GM21423 (cell line): ENCODE measurements around the gene INO80.
A peak's percentile ranks its signal among the peaks of the same experiment; 100 is the strongest.
"Not testable (repeated sequence)": the region's sequence is repeated elsewhere in the genome, so short reads cannot be mapped to it uniquely, and the experiment has no call there.

Source experiments
- ATAC-seq: cut with Tn5 transposase; IDR thresholded peaks from one replicate; pipeline ENCODE4 v1.9.1; 2021; ENCODE audit warnings: mild to moderate bottlenecking, moderate library complexity; ENCODE audit not compliant: unreplicated experiment

Gene INO80

DNA sequence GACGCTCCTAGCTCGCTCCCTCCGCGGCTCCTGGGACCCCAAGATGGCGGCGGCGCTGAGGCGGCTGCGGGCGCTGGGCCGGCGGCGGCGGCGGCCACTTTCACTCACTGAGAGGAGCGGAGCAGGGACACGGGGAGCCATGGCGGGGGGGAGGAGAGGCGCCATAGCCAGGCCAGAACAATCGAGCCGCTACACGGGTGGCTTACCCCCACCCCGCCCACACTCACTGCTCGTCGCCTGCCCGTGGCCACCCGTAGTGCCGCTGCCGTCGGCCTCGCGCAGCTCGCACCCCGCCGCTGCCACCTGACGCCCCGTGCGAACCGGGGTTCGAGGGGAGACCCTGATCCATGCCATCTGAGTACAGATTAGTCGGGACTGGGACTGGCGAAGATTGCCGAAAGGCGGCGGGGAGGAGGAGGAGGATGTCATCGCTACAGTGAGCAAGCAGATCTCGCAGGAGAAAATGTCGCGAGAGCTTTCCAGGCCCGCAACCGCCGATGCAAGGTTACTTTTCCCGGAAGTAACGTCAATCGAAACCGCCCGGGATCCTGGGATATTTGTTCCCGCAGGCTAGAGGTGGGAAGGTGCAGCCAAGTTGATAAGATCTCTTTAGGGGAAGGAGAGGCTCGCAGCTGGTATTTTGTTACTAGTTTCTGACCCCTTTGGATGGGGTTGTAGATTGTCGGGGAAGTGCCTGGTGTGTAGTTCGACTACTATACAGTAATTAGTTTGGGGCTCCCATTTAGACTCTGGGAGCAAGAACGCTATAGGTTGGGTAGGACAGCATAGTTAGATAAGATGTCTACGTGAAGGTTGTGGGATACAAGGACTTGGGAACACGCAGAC is at the start of gene INO80:
INO80 (minus strand) TSS at position 165 of the 846 bp plus-strand sequence. CDS start 19,970 bp downstream, outside the sequence.
- peak; percentile 75 for ATAC-seq

DNA sequence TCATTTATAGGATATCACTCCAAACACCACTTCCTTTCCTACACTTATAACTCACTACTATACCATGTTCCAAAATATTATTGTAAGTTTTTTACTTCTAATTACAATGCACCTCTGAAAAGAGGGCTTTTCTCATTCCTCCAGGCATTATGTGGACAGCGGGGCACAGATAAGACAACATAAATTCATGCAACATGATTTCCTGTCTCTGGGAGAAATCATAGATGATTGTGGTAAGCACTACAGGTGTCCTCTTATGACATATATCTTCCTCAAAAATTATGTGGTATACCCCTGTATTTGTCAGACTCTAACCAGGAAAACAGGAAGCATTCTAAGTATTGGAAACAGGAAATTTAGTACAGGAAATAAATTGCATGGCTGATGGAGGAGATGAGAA is 45.7 kb upstream of the INO80 start:
- ATAC-seq, result no peak

DNA sequence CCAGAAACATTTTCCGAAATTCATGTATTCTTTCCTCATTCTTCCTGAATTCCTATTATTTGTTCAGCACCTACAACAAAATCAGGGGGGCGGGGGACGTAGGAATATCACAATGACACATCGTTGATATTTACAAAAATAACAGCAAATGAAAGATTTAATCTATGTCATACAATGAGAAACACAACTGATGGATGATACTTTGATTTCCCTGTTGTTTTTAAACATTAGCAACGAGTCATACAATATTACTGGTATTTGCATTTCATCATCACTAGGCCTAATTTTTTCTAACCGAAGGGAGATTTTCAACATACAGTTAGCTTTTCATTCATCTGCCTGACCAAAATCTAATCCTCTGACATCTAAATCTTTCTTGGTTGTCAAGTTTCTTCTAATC is 45.3 kb upstream of the INO80 start:
- ATAC-seq, result no peak

GRCh38 chr15:41160639-41161315 is 44.7 kb upstream of the INO80 start:
- ATAC-seq, result no peak

- no peak for ATAC-seq
Observed at GRCh38 chr15:41154412-41154811, 38.3 kb upstream of the INO80 start.

GRCh38 chr15:41153733-41154132 is 37.7 kb upstream of the INO80 start:
- ATAC-seq, result no peak

DNA sequence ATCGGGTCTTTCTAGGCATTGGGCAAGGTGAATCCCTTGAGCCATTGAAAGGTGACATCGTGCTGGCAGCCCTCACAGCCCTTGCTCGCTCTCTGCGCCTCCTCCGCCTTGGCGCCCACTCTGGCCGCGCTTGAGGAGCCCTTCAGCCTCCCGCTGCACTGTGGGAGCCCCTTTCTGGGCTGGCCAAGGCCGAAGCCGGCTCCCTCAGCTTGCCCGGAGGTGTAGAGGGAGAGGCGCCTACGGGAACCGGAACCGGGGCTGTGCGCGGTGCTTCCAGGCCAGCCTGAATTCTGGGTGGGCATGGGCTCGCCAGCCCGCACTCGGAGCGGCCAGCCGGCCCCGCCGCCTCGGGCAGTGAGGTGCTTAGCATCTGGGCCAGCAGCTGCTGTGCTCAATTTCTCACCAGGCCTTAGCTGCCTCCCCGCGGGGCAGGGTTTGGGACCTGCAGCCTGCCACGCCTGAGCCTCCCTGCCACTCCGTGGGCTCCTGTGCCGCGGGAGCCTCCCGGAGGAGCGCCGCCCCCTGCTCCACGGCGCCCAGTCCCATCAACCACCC is 35.4 kb upstream of the INO80 start:
- ATAC-seq, result no peak

GRCh38 chr15:41150279-41150678 is 34.2 kb upstream of the INO80 start:
- no peak for ATAC-seq

GRCh38 chr15:41148065-41148464 is 32.0 kb upstream of the INO80 start:
- no peak for ATAC-seq

- ATAC-seq, result no peak
Observed at GRCh38 chr15:41139619-41140018, 23.5 kb upstream of the INO80 start.

DNA sequence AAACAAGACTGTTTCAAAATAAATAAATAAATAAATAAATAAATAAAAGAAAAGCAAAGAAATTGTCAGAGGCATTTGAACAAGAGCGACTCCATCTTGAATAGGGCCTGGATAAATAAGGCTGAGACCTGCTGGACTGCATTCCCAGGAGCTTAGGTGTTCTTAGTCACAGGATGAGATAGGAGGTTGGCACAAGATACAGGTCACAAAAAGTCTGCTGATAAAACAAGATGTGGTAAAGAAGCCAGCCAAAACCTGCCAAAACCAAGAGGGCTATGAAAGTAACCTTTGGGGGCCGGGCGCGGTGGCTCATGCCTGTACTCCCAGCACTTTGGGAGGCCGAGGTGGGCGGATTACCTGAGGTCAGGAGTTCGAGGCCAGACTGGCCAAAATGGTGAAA is 23.0 kb upstream of the INO80 start:
- ATAC-seq, result not testable (repeated sequence)

- ATAC-seq, result not testable (repeated sequence)
Observed at GRCh38 chr15:41135580-41135979, 19.5 kb upstream of the INO80 start.

GRCh38 chr15:41133454-41133853 is 17.4 kb upstream of the INO80 start:
- ATAC-seq, result no peak

DNA sequence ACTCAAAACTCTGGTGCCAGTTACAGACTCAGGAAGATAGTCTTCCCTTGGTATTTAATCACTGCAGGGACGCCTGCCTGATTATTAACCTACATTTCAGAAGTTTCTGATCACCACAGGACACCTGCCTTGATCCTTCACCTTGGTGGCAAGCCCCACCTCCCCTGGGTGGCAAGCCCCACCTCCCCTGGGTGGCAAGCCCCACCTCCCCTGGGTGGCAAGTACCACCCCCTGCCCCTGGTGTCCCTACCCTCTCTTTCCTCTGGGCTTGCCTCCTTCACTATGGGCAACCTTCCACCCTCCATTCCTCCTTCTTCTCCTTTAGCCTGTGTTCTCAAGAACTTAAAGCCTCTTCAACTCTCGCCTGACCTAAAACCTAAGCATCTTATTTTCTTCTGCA is 16.0 kb upstream of the INO80 start:
- not testable (repeated sequence) for ATAC-seq

DNA sequence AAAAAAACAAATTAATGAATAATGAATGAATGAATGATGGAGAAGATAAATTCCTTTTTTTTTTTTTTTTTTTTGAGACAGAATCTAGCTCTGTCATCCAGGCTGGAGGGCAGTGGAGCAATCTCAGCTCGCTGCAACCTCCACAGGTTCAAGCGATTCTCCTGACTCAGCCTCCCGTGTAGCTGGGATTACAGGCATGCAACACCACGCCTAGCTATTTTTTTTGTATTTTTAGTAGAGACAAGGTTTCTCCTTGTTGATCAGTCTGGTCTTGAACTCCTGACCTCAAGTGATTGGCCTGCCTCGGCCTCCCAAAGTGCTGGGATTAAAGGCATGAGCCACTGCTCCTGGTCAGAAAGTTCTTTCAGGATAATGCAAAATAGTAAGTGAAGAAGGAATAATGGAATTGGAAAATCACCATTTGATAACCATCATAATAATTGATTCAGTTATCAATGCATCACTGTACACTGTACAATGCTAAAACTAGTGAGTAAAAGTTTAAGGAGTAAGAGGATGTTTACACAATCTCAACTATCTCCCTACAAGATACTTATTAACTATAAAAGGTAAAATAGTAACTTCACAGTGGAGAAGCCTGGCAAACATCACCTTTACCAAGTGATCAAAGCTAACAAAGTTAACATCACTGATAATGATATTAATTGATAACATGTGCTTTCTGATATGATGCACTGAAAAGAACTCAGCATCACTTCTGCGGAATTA is 12.3 kb upstream of the INO80 start:
- no peak for ATAC-seq

DNA sequence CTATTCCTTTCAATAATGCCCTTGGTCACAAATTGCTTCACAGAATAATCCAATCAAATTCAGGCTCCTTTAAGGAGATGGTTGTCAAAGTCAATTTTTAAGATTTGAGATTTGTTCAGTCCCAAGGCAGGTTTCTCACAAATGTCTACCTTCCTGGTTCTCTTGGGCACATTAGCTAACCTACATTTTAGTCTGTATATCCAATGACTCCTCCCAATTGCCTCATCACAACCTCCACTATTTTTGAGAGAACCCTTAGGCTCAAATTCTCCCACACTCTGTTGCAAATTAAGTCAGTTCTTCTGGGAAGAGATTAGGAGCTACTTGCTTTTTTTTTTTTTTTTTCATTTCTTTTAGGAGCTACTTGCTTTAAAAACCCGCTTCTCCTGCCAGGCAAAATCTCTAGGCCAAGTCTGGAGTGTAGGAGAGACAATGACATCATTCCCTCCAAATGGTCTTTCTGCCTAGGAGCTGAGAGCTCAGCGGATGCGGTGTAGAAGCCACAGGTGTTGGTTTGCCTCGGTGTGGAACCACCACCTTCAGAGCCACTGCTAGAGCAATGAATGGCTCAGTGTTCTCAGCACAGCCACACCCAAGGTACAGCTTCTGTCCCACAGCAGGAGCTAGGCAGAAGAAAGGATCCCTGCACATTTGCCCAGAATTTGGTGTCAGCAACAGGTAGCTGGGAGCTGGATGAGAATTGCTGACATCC is 10.0 kb upstream of the INO80 start:
- ATAC-seq, result no peak

- no peak for ATAC-seq
Observed at GRCh38 chr15:41125063-41125669, 9.1 kb upstream of the INO80 start.

DNA sequence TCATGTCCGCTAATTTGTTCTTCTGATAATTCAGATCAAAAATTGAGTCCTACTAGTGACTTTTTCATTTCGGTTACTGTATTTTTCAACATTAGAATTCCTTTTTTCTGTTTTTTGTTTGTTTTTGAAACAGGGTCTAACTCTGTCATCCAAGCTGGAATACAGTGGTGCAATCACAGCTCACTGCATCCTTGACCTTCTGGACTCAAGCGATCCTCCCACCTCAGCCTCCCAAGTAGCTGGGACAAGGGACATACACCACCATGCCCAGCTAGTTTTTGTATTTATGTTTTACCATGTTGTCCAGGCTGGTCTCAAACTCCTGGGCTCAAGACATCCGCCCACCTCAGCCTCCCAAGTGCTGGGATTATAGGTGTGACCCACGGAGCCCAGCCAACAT is 8.0 kb upstream of the INO80 start:
- no peak for ATAC-seq

GRCh38 chr15:41122849-41123248 is 6.8 kb upstream of the INO80 start:
- no peak for ATAC-seq

DNA sequence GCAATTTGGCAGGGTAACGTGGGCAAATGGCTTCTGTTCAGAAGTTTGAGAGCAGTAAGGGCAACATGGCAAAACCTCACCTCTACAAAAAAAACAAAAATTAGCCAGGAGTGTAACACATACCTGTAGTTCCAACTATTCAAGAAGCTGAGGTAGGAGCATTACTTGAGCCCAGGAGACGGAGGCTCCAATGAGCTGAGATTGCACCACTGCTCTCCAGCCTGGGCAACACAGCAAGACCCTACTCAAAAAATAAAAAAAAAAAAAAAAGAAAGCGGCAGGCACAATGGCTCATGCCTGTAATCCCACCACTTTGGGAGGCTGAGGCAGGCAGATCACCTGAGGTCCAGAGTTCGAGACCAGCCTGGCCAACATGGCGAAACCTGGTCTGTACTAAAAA is 5.9 kb upstream of the INO80 start:
- ATAC-seq, result no peak

DNA sequence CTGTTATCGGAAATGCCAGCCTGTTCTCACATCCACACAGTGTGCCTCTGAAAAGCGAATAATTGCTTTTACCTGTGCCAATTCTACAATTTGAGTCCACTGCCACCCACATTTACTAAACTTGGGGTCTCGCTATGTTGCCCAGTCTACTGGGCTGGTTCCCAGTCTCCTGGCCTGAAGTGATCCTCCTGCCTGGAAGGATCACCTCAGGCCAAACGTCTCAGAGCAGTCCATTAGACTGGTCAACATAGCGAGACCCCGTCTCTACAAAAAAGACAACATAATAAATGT is 827 bp upstream of the INO80 start:
- ATAC-seq, result no peak
